ENCODE results near the gene NUP88.

The NUP88 gene

DNA sequence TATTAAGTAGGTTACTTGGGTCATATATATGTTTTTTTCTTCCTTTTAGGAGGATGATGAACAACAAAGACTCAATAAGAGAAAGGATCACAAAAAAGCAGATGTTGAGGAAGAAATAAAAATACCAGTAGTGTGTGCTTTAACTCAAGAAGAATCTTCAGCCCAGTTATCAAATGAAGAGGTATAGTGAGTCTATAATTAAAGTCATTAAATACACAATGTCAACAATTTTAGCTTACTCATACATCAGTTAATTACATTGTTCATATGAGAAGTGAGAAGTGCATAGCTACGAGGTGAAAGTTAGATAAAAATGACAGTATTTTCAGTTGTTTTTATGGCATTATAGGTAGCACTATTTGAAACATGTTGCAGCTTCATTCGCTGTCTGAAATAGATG is 65.2 kb downstream of the NUP88 start:
- no peak for DNase-seq

DNA sequence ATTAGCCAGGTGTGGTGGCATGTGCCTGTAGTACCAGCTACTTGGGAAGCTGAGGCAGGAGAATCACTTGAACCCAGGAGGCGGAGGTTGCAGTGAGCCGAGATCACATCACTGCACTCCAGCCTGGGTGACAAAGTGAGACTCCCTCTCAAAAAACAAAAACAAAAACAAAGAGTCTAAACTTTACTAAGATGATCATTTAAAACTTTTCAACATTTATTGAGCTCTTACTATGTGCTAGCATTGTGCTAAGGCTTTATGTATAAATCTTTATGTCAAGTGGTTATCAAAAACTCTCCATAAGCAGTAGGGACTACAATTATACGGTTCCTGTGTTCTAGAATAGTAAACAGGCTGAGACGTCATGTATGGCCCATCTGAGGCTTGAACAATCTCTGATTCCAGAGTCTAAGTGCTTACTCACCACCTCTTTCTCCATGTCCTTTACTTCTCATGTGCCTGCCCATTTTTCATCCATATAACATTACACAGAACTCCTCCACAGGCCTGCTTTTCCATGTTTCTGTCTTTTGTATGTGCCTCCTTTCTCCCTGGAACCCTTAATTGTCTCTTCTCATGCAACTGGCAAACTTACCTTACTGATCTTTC is 66.7 kb downstream of the NUP88 start:
- DNase-seq: no peak

- no peak for DNase-seq
These were observed 74.5 kb downstream of the NUP88 start for GRCh38 chr17:5344914-5345313.
